22Rv1 (cell line): ENCODE results near the gene DEPDC5.

Source experiments
- H3K27ac ChIP-seq: fragments of 450-650 bp; 2 replicates; pipeline ENCODE4 v1.5.1; 2017
- ZFX ChIP-seq: fragments of 450-650 bp; IDR thresholded peaks from 2 replicates; pipeline ENCODE4 v1.6.1; 2017; ENCODE audit warnings: antibody characterized with exemption, borderline replicate concordance
- TF ChIP-seq, protein P1 (sequence below): fragments of 450-650 bp; IDR thresholded peaks from 2 replicates; pipeline ENCODE4 v1.5.1; 2017; ENCODE audit warnings: mild to moderate bottlenecking

Gene DEPDC5

GRCh38 chr22:31940506-31940905, 186.7 kb downstream of the DEPDC5 start:
- no peak overlapping the region for H3K27ac ChIP-seq
- TF ChIP-seq, protein P1, sequence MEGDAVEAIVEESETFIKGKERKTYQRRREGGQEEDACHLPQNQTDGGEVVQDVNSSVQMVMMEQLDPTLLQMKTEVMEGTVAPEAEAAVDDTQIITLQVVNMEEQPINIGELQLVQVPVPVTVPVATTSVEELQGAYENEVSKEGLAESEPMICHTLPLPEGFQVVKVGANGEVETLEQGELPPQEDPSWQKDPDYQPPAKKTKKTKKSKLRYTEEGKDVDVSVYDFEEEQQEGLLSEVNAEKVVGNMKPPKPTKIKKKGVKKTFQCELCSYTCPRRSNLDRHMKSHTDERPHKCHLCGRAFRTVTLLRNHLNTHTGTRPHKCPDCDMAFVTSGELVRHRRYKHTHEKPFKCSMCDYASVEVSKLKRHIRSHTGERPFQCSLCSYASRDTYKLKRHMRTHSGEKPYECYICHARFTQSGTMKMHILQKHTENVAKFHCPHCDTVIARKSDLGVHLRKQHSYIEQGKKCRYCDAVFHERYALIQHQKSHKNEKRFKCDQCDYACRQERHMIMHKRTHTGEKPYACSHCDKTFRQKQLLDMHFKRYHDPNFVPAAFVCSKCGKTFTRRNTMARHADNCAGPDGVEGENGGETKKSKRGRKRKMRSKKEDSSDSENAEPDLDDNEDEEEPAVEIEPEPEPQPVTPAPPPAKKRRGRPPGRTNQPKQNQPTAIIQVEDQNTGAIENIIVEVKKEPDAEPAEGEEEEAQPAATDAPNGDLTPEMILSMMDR = no peak
- TF ChIP-seq ZFX = no peak

DNA sequence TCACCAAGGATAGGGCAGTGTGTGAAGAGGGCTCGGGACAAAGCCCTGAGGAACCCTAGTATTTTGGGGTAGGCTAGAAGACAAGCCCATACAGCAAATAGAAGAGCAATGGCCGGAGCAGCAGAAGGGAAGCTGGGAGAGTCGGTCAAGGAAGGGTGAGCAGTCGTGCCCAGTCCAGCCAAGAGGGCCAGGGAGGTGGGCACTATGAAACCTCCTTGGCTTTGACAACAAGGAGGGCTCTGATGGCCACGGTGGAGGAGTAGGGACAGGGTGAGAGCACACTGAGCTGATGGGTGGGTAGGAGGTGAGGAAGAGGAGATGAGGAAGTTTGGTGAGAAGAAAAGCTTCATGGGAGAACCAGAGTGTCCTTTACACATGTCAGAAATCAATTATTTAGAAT, 188.3 kb downstream of the DEPDC5 start:
- no peak for TF ChIP-seq ZFX
- TF ChIP-seq, protein P1 = no peak
- no peak overlapping the region for H3K27ac ChIP-seq

DNA sequence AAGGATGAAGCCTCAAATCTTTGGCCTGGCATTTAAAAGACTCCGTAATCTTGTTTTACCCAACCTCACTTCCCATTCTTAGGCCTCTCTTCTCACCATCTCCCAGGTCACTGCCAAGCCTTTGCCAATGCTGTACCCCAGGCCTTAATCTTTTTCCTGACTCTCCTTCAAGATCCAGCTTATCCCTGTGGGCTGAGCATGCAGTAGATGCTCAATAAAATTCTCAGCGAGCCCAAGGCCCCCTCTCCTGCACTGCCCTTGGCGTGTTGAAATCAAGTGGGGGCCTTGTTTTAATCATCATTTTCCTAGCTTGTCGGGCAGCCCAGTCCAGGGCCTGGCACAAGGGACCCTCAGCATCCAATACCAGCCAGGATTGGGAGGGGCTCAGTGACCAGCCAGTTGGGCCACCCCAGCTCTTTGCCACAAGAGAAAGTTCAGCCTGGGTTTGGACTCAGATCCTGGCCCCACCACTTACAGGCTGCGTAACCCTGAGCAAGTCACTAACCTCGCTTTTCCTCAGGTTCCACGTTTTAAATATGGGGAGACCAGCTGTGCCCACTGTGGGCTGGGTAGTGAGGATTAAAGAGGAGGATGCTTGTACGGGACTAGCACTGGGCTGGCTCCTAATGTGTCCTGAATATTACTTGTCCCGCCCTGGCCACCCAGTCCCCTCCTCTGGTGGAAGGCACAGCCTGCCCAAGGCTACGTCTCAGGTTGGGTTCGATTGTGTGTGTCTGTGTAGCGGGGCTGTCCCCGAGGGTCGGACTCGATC, 189.6 kb downstream of the DEPDC5 start:
- TF ChIP-seq ZFX = no peak
- TF ChIP-seq, protein P1 = no peak
- peak overlapping the region; percentile 94 for H3K27ac ChIP-seq

GRCh38 chr22:31943978-31944699, 190.3 kb downstream of the DEPDC5 start, which contains the start of gene YWHAH:
Gene YWHAH (plus strand): TSS chr22:31944535. CDS start chr22:31944734, 199 bp downstream.
- TF ChIP-seq ZFX = no peak
- TF ChIP-seq, protein P1 = no peak
- H3K27ac ChIP-seq = peak within 1 kb of the TSS; percentile 94

DNA sequence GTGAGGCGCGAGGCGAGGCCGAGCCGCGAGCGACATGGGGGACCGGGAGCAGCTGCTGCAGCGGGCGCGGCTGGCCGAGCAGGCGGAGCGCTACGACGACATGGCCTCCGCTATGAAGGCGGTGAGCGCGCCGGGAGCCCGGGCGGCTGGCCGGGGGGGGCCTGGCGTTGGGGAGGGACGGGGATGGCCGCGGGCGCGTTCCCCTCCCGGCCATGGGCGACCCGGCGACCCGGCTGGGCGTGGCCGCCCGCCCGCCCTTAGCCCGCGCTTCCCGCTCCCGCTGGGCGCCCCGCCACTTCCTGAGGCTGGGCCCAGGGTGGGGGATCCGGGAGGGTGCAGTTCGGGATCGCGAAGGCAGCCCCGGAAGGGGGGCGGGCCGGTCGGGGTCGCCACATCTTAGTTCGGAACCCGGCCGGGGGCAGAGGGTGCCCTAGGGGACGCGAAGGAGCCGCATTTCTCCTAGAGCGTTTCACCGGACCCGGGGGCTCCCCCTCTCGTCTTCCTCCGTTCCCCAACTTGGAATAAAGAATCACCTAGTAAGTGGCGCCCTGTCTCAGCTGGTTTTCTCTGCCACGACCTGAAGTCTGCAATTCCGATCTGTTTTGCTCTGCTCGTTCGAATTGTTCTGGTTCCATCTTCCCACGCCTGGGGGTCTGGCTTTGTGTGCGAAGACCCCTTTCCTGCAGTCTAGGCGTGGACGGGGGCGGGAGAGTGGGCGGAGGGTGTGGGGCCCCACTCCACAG, 191.1 kb downstream of the DEPDC5 start:
- TF ChIP-seq, protein P1 = no peak
- TF ChIP-seq ZFX = no peak
- peak overlapping the region; percentile 94 for H3K27ac ChIP-seq

- TF ChIP-seq, protein P1 = no peak
- no peak for TF ChIP-seq ZFX
- peak overlapping the region; percentile 94 for H3K27ac ChIP-seq
These were observed 191.6 kb downstream of the DEPDC5 start for GRCh38 chr22:31945443-31945855.
